C4-2B (cell line): ENCODE data around the gene SEZ6L2.

Experiments used
- CTCF ChIP-seq: fragments of 450-650 bp; conservative IDR thresholded peaks from 2 replicates; pipeline ENCODE4 v1.5.1; 2017; ENCODE audit warnings: mild to moderate bottlenecking
- ZFX ChIP-seq: fragments of 450-650 bp; IDR thresholded peaks from 2 replicates; pipeline ENCODE4 v1.6.1; 2017

- TF ChIP-seq CTCF (no peak), ZFX (no peak)
Measured at GRCh38 chr16:29913514-29913913, 14.2 kb upstream of the SEZ6L2 start.
